Loucy (cell line): ENCODE measurements around the gene DLK1.

Experiments
- H2AFZ ChIP-seq: fragments of 200-600 bp; sonication (generic); 2 replicates; pipeline ENCODE4 v1.6.0; 2016; ENCODE audit warnings: antibody characterized with exemption, mild to moderate bottlenecking, low read length, moderate library complexity
- H3F3A ChIP-seq: fragments of 200-600 bp; 2 replicates; pipeline ENCODE4 v1.6.0; 2016; ENCODE audit warnings: antibody characterized with exemption, low read depth, mild to moderate bottlenecking
- H3K27me3 ChIP-seq: fragments of 200-600 bp; sonication (generic); 2 replicates; pipeline ENCODE4 v1.6.1; 2014; ENCODE audit warnings: low read length, mild to moderate bottlenecking; ENCODE audit not compliant: insufficient read depth, poor library complexity, severe bottlenecking
- H3K36me3 ChIP-seq: fragments of 200-600 bp; sonication (generic); 2 replicates; pipeline ENCODE4 v1.6.1; 2016; ENCODE audit warnings: low read length; ENCODE audit not compliant: insufficient read depth
- H3K4me1 ChIP-seq: fragments of 200-600 bp; sonication (generic); 2 replicates; pipeline ENCODE4 v1.5.1; 2014; ENCODE audit warnings: low read length, mild to moderate bottlenecking; ENCODE audit not compliant: insufficient read depth, poor library complexity, severe bottlenecking
- H3K4me2 ChIP-seq: fragments of 200-600 bp; sonication (generic); 2 replicates; pipeline ENCODE4 v1.6.0; 2014; ENCODE audit warnings: antibody characterized with exemption, low read length, low read depth, mild to moderate bottlenecking; ENCODE audit not compliant: poor library complexity, severe bottlenecking
- H3K4me3 ChIP-seq: fragments of 200-600 bp; sonication (generic); 2 replicates; pipeline ENCODE4 v1.5.1; 2014; ENCODE audit warnings: low read length, mild to moderate bottlenecking, mixed read lengths; ENCODE audit not compliant: poor library complexity, severe bottlenecking
- H3K79me2 ChIP-seq: fragments of 200-600 bp; sonication (generic); 2 replicates; pipeline ENCODE4 v1.6.1; 2014; ENCODE audit warnings: low read length; ENCODE audit not compliant: insufficient read depth
- H3K9ac ChIP-seq: fragments of 200-600 bp; sonication (generic); 2 replicates; pipeline ENCODE4 v1.6.0; 2014; ENCODE audit warnings: mild to moderate bottlenecking, low read depth, low read length, moderate library complexity; ENCODE audit not compliant: poor library complexity, severe bottlenecking
- H3K9me2 ChIP-seq: fragments of 200-600 bp; sonication (generic); replicated peaks from 2 replicates; pipeline ENCODE4 v1.6.1; 2016; ENCODE audit warnings: low read depth, low read length, mixed read lengths
- H3K9me3 ChIP-seq: fragments of 200-600 bp; sonication (generic); 2 replicates; pipeline ENCODE4 v1.6.1; 2014; ENCODE audit warnings: mild to moderate bottlenecking, antibody characterized with exemption, low read length, low read depth; ENCODE audit not compliant: insufficient read depth
- H4K20me1 ChIP-seq: fragments of 200-600 bp; sonication (generic); 2 replicates; pipeline ENCODE4 v1.6.0; 2014; ENCODE audit warnings: antibody characterized with exemption, low read length, mild to moderate bottlenecking; ENCODE audit not compliant: insufficient read depth, poor library complexity, severe bottlenecking
- CTCF ChIP-seq: fragments of 200-600 bp; sonication (generic); conservative IDR thresholded peaks from 2 replicates; pipeline ENCODE4 v1.5.1; 2014; ENCODE audit warnings: mild to moderate bottlenecking, antibody characterized with exemption, low read length
- EZH2phosphoT487 ChIP-seq: fragments of 200-600 bp; IDR thresholded peaks from 2 replicates; pipeline ENCODE4 v1.6.1; 2018; ENCODE audit warnings: antibody characterized with exemption, mild to moderate bottlenecking, moderate library complexity, borderline replicate concordance

Gene DLK1

GRCh38 chr14:100715332-100715731 lies 11.4 kb upstream of the DLK1 start:
- Histone ChIP-seq H2AFZ (no peak overlapping the region), H3K9me2 (no peaks in the 10 kb centered on the region), H3K4me2 (peak overlapping the region; percentile 88), H3K4me1 (peaks cover 75% of the 10 kb centered on the region), H3K9me3 (no peaks in the 10 kb centered on the region), H3K4me3 (peak overlapping the region; percentile 66), H3K27me3 (no peaks in the 10 kb centered on the region), H3F3A (peaks cover 11% of the 10 kb centered on the region; the same call in 1 of the 2 replicates), H3K79me2 (peaks cover 48% of the 10 kb centered on the region; the same call in 1 of the 2 replicates), H3K36me3 (no peaks in the 10 kb centered on the region), H3K9ac (peak overlapping the region; percentile 93), H4K20me1 (no peaks in the 10 kb centered on the region)
- TF ChIP-seq CTCF (no peak), EZH2phosphoT487 (no peak)

- Histone ChIP-seq H3K9me3 (no peaks in the 10 kb centered on the region), H3F3A (peaks cover 11% of the 10 kb centered on the region; the same call in 1 of the 2 replicates), H3K36me3 (no peaks in the 10 kb centered on the region), H3K4me1 (peaks cover 80% of the 10 kb centered on the region), H3K4me2 (peak overlapping the region; percentile 88), H3K9ac (peak overlapping the region; percentile 93), H3K4me3 (peak overlapping the region; percentile 66), H3K9me2 (no peaks in the 10 kb centered on the region), H3K27me3 (no peaks in the 10 kb centered on the region), H2AFZ (no peak overlapping the region), H4K20me1 (no peaks in the 10 kb centered on the region), H3K79me2 (peaks cover 48% of the 10 kb centered on the region; the same call in 1 of the 2 replicates)
- TF ChIP-seq EZH2phosphoT487 (no peak), CTCF (no peak)
Observed at GRCh38 chr14:100715803-100716202, 10.9 kb upstream of the DLK1 start.

- Histone ChIP-seq H3F3A (peaks cover 11% of the 10 kb centered on the region; the same call in 1 of the 2 replicates), H3K4me2 (peak overlapping the region; percentile 88), H3K36me3 (no peaks in the 10 kb centered on the region), H3K4me3 (peak overlapping the region; percentile 66), H3K9me2 (no peaks in the 10 kb centered on the region), H3K9ac (peak overlapping the region; percentile 93), H2AFZ (no peak overlapping the region; the same call in 1 of the 2 replicates), H3K4me1 (peaks cover 79% of the 10 kb centered on the region), H3K27me3 (no peaks in the 10 kb centered on the region), H4K20me1 (no peaks in the 10 kb centered on the region), H3K9me3 (no peaks in the 10 kb centered on the region), H3K79me2 (peaks cover 47% of the 10 kb centered on the region; the same call in 1 of the 2 replicates)
- TF ChIP-seq EZH2phosphoT487 (no peak), CTCF (no peak)
Observed at GRCh38 chr14:100717386-100717785, 9.3 kb upstream of the DLK1 start.
